SU-DHL-6 (cell line): ENCODE measurements around the gene INPP5E.

Experiments used
- H2AFZ ChIP-seq: fragments of 200-600 bp; sonication (generic); 2 replicates; pipeline ENCODE4 v1.6.1; 2014; ENCODE audit warnings: low read depth, mild to moderate bottlenecking, moderate library complexity, mixed read lengths, antibody characterized with exemption, low read length; ENCODE audit not compliant: severe bottlenecking
- H3F3A ChIP-seq: fragments of 200-600 bp; shearing (Covaris generic); 2 replicates; pipeline ENCODE4 v1.6.0; 2016; ENCODE audit warnings: antibody characterized with exemption, mild to moderate bottlenecking; ENCODE audit not compliant: insufficient read depth
- H3K27ac ChIP-seq: fragments of 200-600 bp; sonication (generic); 2 replicates; pipeline ENCODE4 v1.5.1; 2016; ENCODE audit warnings: low read depth, mild to moderate bottlenecking, low read length, moderate library complexity, mixed read lengths
- H3K27me3 ChIP-seq: fragments of 200-600 bp; sonication (generic), shearing (Covaris generic); 2 replicates; pipeline ENCODE4 v1.6.0; 2014; ENCODE audit warnings: mild to moderate bottlenecking, low read length
- H3K36me3 ChIP-seq: fragments of 200-600 bp; sonication (generic); 2 replicates; pipeline ENCODE4 v1.6.1; 2014; ENCODE audit warnings: mild to moderate bottlenecking, low read length, mixed read lengths
- H3K4me2 ChIP-seq: fragments of 300-600, 200-600 bp; shearing (Covaris generic), sonication (generic); 2 replicates; pipeline ENCODE4 v1.6.0; 2014; ENCODE audit warnings: low read length, low read depth, mild to moderate bottlenecking; ENCODE audit not compliant: poor library complexity, severe bottlenecking
- H3K4me3 ChIP-seq: fragments of 200-600 bp; sonication (generic); 2 replicates; pipeline ENCODE4 v1.5.1; 2014; ENCODE audit warnings: antibody characterized with exemption, low read length, mild to moderate bottlenecking, mixed read lengths; ENCODE audit not compliant: insufficient read depth, poor library complexity, severe bottlenecking
- H3K79me2 ChIP-seq: fragments of 200-600 bp; sonication (generic); 2 replicates; pipeline ENCODE4 v1.6.1; 2014; ENCODE audit warnings: mild to moderate bottlenecking, low read length, moderate library complexity; ENCODE audit not compliant: insufficient read depth
- H3K9ac ChIP-seq: fragments of 200-600 bp; sonication (generic); 2 replicates; pipeline ENCODE4 v1.7.0; 2014; ENCODE audit warnings: mild to moderate bottlenecking, low read length
- H3K9me2 ChIP-seq: fragments of 200-600 bp; sonication (generic); replicated peaks from 2 replicates; pipeline ENCODE4 v1.6.1; 2014; ENCODE audit warnings: low read length; ENCODE audit not compliant: insufficient read depth
- H3K9me3 ChIP-seq: fragments of 200-600 bp; sonication (generic); 2 replicates; pipeline ENCODE4 v1.6.1; 2014; ENCODE audit warnings: low read length, mixed read lengths; ENCODE audit not compliant: insufficient read depth
- H4K20me1 ChIP-seq: fragments of 200-600 bp; sonication (generic); 2 replicates; pipeline ENCODE4 v1.6.1; 2014; ENCODE audit warnings: low read depth, mild to moderate bottlenecking, antibody characterized with exemption, low read length, moderate library complexity, mixed read lengths
- CTCF ChIP-seq: fragments of 200-600 bp; sonication (generic); IDR thresholded peaks from one replicate; pipeline ENCODE4 v1.5.1; 2017; ENCODE audit warnings: antibody characterized with exemption, mild to moderate bottlenecking, low read length, moderate library complexity; ENCODE audit not compliant: insufficient read depth, poor library complexity, severe bottlenecking
- EZH2phosphoT487 ChIP-seq: fragments of 200-600 bp; sonication (generic), shearing (Covaris generic); conservative IDR thresholded peaks from 2 replicates; pipeline ENCODE4 v1.6.1; 2018; ENCODE audit warnings: mild to moderate bottlenecking, antibody characterized with exemption, low read length, moderate library complexity, mixed read lengths

The INPP5E gene

GRCh38 chr9:136422876-136423275 is 16.8 kb downstream of the INPP5E start:
- H3K79me2 ChIP-seq: no peaks in the 10 kb centered on the region
- H3K9ac ChIP-seq: no peak overlapping the region
- no peaks in the 10 kb centered on the region for H3K27me3 ChIP-seq
- H3K4me2 ChIP-seq: no peak overlapping the region
- no peaks in the 10 kb centered on the region for H3K36me3 ChIP-seq
- no peak overlapping the region for H3K4me3 ChIP-seq
- no peaks in the 10 kb centered on the region for H3F3A ChIP-seq
- no peak for TF ChIP-seq EZH2phosphoT487
- TF ChIP-seq CTCF: no peak
- no peak overlapping the region for H2AFZ ChIP-seq
- no peaks in the 10 kb centered on the region for H3K9me3 ChIP-seq
- no peaks in the 10 kb centered on the region for H3K9me2 ChIP-seq
- H3K27ac ChIP-seq: no peak overlapping the region
- no peaks in the 10 kb centered on the region for H4K20me1 ChIP-seq

DNA sequence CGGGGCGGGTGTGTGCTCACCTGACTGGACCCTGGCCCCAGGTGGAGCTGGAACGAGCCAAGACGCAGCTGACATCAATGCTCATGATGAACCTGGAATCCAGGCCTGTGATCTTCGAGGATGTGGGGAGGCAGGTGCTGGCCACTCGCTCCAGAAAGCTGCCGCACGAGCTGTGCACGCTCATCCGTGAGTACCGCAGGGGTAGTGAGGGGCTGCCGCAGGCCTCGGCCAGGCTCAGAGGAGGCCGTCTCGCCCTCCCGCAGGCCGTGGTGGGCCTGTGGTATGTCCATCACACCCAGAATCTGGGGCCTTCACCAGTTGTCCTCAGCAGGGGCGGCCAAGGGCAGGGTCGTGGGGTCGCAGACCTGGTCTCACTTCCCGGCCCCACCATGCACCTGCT is 17.9 kb downstream of the INPP5E start:
- no peaks in the 10 kb centered on the region for H3K79me2 ChIP-seq
- no peaks in the 10 kb centered on the region for H3K36me3 ChIP-seq
- no peak overlapping the region for H3K4me2 ChIP-seq
- H3K27me3 ChIP-seq: no peaks in the 10 kb centered on the region
- no peak overlapping the region for H3K4me3 ChIP-seq
- H4K20me1 ChIP-seq: no peaks in the 10 kb centered on the region
- no peaks in the 10 kb centered on the region for H3F3A ChIP-seq
- no peaks in the 10 kb centered on the region for H3K9me3 ChIP-seq
- H2AFZ ChIP-seq: no peak overlapping the region
- no peak for TF ChIP-seq EZH2phosphoT487
- TF ChIP-seq CTCF: no peak
- no peak overlapping the region for H3K9ac ChIP-seq
- no peak overlapping the region for H3K27ac ChIP-seq
- H3K9me2 ChIP-seq: no peaks in the 10 kb centered on the region

DNA sequence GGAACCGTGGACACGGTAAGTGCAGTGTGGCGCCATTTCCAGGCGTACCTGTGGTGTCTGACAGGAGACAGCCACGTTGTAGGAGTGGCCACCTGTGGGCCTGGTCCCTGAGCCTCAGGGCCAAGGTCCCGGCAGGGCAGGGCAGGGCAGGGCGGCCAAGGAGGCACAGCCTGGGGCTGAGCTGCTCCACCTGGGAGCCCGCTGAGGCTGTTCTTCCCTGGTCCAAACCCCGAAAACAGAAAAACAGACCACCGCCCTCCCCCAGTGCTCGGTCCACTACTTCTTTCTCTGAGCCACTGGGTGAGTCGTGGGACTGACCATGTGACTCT is 20.6 kb downstream of the INPP5E start:
- no peak overlapping the region for H3K4me3 ChIP-seq
- H3K9me3 ChIP-seq: no peaks in the 10 kb centered on the region
- H3K36me3 ChIP-seq: no peaks in the 10 kb centered on the region
- no peak overlapping the region for H3K27ac ChIP-seq
- no peaks in the 10 kb centered on the region for H3K27me3 ChIP-seq
- no peak overlapping the region for H2AFZ ChIP-seq
- no peaks in the 10 kb centered on the region for H4K20me1 ChIP-seq
- H3K9me2 ChIP-seq: no peaks in the 10 kb centered on the region
- no peak overlapping the region for H3K4me2 ChIP-seq
- H3F3A ChIP-seq: no peaks in the 10 kb centered on the region
- no peak overlapping the region for H3K9ac ChIP-seq
- no peak for TF ChIP-seq CTCF
- TF ChIP-seq EZH2phosphoT487: no peak
- H3K79me2 ChIP-seq: no peaks in the 10 kb centered on the region
